ENCODE measurements around the gene YEATS4.

The YEATS4 gene

DNA sequence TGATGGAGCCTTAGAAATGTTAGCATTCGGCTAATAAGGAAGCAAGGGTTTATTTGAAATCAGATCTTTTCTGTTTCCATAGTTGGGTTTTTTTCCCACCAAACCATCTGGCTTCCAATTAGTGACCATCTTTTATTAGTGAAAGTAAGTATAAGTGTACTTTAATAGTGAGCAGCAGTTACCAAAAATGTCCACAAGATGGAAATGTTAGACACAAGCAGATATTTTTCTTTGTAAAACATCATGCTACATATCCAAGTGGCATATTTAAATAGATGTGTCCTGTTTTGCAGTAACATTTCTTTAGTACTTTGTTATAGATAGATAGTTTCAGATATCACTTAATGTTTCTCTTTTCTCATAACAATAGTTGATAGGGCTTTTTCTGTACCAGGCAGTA lies 28.8 kb downstream of the YEATS4 start:
- POLR2A ChIA-PET = interaction anchor here (0.5 kb wide), 1 partner anchor 156 kb away, joined by 4 read pairs; no protein-coding TSS in a partner anchor
- peak; percentile 55 to 75 (median 74) for DNase-seq
- Histone ChIP-seq H3K27me3 (replicated peaks in 2 of 5; ENCODE audit: control insufficient read depth in 4 of 5, insufficient read depth in 5 of 5, low read length in 4 of 5) (no peaks in the 10 kb centered on the region), H3K4me3 (ENCODE audit: control insufficient read depth in 1 of 7, extremely low read depth in 1 of 7, insufficient read depth in 4 of 7, low read depth in 2 of 7, low read length in 6 of 7) (no peak overlapping the region), H3K4me1 (ENCODE audit: control extremely low read depth in 1 of 4, control insufficient read depth in 4 of 4, insufficient read depth in 4 of 4, low read length in 3 of 4) (no peaks in the 10 kb centered on the region), H3K27ac (ENCODE audit: insufficient read depth in 1 of 2, low read depth in 1 of 2, low read length in 2 of 2, poor library complexity in 1 of 2, severe bottlenecking in 2 of 2) (no peak overlapping the region), H3K9me3 (ENCODE audit: control extremely low read depth in 1 of 5, control insufficient read depth in 4 of 5, insufficient read depth in 2 of 5, low read depth in 1 of 5, low read length in 4 of 5) (no peaks in the 10 kb centered on the region), H3K36me3 (ENCODE audit: control insufficient read depth in 4 of 4, insufficient read depth in 4 of 4, low read length in 3 of 4) (peaks cover 9 to 22% (median 15%) of the 10 kb centered on the region in 4 experiments)
- WGBS (ENCODE audit: insufficient coverage) = 100% methylated on average over 1 of the region's 1 CpG
- CTCF ChIA-PET = interaction anchor here (0.8 to 10.4 kb wide), 6 partner anchors 9 to 230 kb away, joined by 3 to 71 read pairs (median 4); partner anchors contain the start of gene LRRC10

DNA sequence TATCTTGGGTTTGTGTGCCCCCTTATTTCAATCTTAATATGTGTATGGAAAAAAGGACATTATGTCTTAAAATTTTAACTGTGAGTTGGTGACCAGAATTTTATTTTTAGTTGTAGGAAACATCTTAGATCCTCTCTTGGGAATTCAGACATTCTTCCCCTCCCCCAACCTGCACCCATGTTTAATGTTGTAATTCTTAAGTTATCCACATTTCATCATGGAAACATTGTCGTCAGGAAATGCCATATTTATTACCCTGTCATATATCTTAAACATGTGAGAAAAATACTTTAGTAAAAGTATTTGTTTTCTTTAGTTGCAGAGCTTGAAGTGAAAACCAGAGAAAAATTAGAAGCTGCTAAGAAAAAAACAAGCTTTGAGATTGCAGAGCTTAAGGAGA lies 30.3 kb downstream of the YEATS4 start:
- no peak overlapping the region for H3K27ac ChIP-seq (ENCODE audit: insufficient read depth in 1 of 2, low read depth in 1 of 2, low read length in 2 of 2, poor library complexity in 1 of 2, severe bottlenecking in 2 of 2)
- POLR2A ChIA-PET = no interaction called here

DNA sequence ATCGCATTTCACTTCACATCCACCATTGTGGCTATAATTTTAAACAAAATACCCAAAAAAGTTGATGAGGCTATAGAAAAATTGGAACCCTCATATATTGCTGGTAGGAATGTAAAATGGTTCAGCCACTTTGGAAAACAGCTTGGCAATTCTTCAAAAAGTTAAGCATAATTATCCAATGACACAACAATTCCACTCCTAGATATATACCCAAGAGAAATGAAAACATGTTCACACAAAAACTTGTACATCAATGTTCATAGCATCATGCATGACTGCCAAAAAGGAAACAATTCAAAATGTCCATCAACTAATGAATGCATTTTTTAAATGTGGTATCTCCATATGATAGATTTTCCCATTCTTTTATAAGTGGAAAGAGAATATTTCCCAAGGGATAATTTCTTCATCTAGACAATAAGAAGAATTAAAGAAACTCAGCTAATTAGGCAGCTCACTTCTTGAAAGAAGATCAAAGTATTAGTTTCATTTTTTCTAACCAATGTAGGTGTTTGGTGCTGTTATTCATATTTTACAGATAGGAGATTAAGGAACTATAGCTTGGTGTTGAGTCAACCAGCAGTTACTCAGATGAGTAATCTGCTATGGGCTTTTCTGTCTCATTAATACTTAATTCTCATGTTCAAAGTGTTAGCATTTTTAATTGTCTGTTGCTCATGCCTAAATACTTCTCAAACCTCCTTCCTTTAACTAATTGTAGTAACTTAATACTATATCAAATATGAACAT lies 32.8 kb downstream of the YEATS4 start:
- Histone ChIP-seq H3K27ac (ENCODE audit: insufficient read depth in 1 of 2, low read depth in 1 of 2, low read length in 2 of 2, poor library complexity in 1 of 2, severe bottlenecking in 2 of 2) (no peak overlapping the region), H3K36me3 (ENCODE audit: control insufficient read depth in 4 of 4, insufficient read depth in 4 of 4, low read length in 3 of 4) (peaks cover 6 to 28% (median 17%) of the 10 kb centered on the region in 4 experiments), H3K4me1 (ENCODE audit: control extremely low read depth in 1 of 4, control insufficient read depth in 4 of 4, insufficient read depth in 4 of 4, low read length in 3 of 4) (no peaks in the 10 kb centered on the region), H3K27me3 (replicated peaks in 2 of 5; ENCODE audit: control insufficient read depth in 4 of 5, insufficient read depth in 5 of 5, low read length in 4 of 5) (no peaks in the 10 kb centered on the region), H3K4me3 (ENCODE audit: control insufficient read depth in 1 of 7, extremely low read depth in 1 of 7, insufficient read depth in 4 of 7, low read depth in 2 of 7, low read length in 6 of 7) (no peak overlapping the region), H3K9me3 (ENCODE audit: control extremely low read depth in 1 of 5, control insufficient read depth in 4 of 5, insufficient read depth in 2 of 5, low read depth in 1 of 5, low read length in 4 of 5) (peaks cover 0 to 8% (median 3%) of the 10 kb centered on the region in 5 experiments)
- ChIA-PET CTCF (interaction anchor here (0.7 to 10.4 kb wide), 2 partner anchors 9 to 179 kb away, joined by 5 to 71 read pairs; no protein-coding TSS in a partner anchor), POLR2A (no interaction called here)
- DNase-seq = no peak
- no CpG with 5 or more reads among the region's 1 CpG for WGBS (ENCODE audit: insufficient coverage)

More for the DNA sequence above, 30.3 kb downstream of the YEATS4 start:
- Histone ChIP-seq H3K9me3 (ENCODE audit: control extremely low read depth in 1 of 5, control insufficient read depth in 4 of 5, insufficient read depth in 2 of 5, low read depth in 1 of 5, low read length in 4 of 5) (no peaks in the 10 kb centered on the region), H3K27me3 (replicated peaks in 2 of 5; ENCODE audit: control insufficient read depth in 4 of 5, insufficient read depth in 5 of 5, low read length in 4 of 5) (no peaks in the 10 kb centered on the region), H3K36me3 (ENCODE audit: control insufficient read depth in 4 of 4, insufficient read depth in 4 of 4, low read length in 3 of 4) (peaks cover 8 to 24% (median 14%) of the 10 kb centered on the region in 4 experiments), H3K4me1 (ENCODE audit: control extremely low read depth in 1 of 4, control insufficient read depth in 4 of 4, insufficient read depth in 4 of 4, low read length in 3 of 4) (no peaks in the 10 kb centered on the region), H3K4me3 (ENCODE audit: control insufficient read depth in 1 of 7, extremely low read depth in 1 of 7, insufficient read depth in 4 of 7, low read depth in 2 of 7, low read length in 6 of 7) (no peak overlapping the region)
- WGBS (ENCODE audit: insufficient coverage) = no CpG with 5 or more reads among the region's 1 CpG
- no peak for DNase-seq
- CTCF ChIA-PET = interaction anchor here (0.8 to 10.4 kb wide), 3 partner anchors 32 to 181 kb away, joined by 5 to 71 read pairs (median 14); no protein-coding TSS in a partner anchor

DNA sequence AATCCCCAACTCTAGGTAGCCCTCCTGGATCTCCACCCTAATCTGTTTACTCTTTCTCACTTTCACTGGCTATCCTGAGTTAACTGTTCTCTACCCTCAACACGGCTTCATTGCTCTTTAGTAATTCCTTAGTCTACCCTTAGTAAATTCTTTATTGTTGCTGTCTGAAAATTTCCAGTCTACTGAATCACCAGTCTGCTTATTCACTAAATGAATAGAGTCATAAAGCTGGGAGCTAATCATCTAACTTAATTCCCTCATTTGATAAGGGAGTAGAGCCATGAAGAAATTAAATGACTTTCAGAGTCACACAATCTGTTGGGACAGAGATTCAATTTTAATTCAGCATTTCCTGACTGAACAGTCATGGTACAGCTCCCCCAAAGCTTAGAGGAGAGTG lies 36.5 kb downstream of the YEATS4 start:
- H3K27me3 ChIP-seq (replicated peaks in 2 of 5; ENCODE audit: control insufficient read depth in 4 of 5, insufficient read depth in 5 of 5, low read length in 4 of 5) = no peaks in the 10 kb centered on the region
- H3K36me3 ChIP-seq (ENCODE audit: control insufficient read depth in 4 of 4, insufficient read depth in 4 of 4, low read length in 3 of 4) = peaks cover 5 to 19% (median 13%) of the 10 kb centered on the region in 4 experiments
- H3K4me1 ChIP-seq (ENCODE audit: control extremely low read depth in 1 of 4, control insufficient read depth in 4 of 4, insufficient read depth in 4 of 4, low read length in 3 of 4) = no peaks in the 10 kb centered on the region
- no peak overlapping the region for H3K4me3 ChIP-seq (ENCODE audit: control insufficient read depth in 1 of 7, extremely low read depth in 1 of 7, insufficient read depth in 4 of 7, low read depth in 2 of 7, low read length in 6 of 7)
- CTCF ChIA-PET = no interaction called here
- 83% methylated on average over 1 of the region's 1 CpG for WGBS (ENCODE audit: insufficient coverage)
- H3K27ac ChIP-seq (ENCODE audit: insufficient read depth in 1 of 2, low read depth in 1 of 2, low read length in 2 of 2, poor library complexity in 1 of 2, severe bottlenecking in 2 of 2) = no peak overlapping the region
- H3K9me3 ChIP-seq (ENCODE audit: control extremely low read depth in 1 of 5, control insufficient read depth in 4 of 5, insufficient read depth in 2 of 5, low read depth in 1 of 5, low read length in 4 of 5) = peaks cover 0 to 9% (median 5%) of the 10 kb centered on the region in 5 experiments
- no peak for DNase-seq
- POLR2A ChIA-PET = no interaction called here

DNA sequence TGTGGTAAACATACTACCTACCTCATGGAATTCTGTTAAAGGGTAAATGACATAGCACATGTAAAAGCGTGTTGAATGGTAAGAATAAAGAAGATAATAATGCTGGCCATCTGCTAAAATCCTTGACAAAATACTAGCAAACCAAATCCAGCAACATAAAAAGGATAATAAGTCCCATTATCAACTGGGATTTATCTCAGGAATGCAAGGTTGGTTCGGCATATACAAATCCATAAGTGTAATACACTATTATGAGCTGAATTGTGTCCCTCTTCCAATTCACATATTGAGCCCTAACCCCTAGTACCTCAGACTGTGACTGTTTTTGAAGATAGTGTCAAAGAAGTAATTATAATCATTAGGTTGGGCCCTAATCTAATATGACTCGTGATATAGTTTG lies 37.4 kb downstream of the YEATS4 start:
- H3K27me3 ChIP-seq (replicated peaks in 2 of 5; ENCODE audit: control insufficient read depth in 4 of 5, insufficient read depth in 5 of 5, low read length in 4 of 5) = no peaks in the 10 kb centered on the region
- POLR2A ChIA-PET = no interaction called here

DNA sequence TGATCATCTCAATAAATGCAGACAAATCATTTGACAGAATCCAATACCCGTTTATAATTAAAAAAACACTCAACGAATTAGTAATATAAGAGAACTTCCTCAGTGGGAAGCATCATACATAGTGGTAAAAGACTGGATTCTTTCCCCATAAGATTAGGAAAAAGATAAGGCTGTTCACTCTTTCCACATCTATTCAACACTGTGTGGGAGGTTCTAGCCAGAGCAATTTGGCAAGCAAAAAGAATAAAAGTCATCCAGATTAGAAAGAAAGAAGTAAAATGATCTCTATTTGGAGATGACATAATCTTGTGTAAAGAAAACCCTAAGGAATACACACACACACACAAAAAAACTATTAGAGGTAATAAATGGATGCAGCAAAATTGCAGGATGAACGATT lies 38.4 kb downstream of the YEATS4 start:
- ChIA-PET POLR2A (no interaction called here), CTCF (no interaction called here)
- DNase-seq = no peak
- Histone ChIP-seq H3K27me3 (replicated peaks in 2 of 5; ENCODE audit: control insufficient read depth in 4 of 5, insufficient read depth in 5 of 5, low read length in 4 of 5) (no peaks in the 10 kb centered on the region), H3K36me3 (ENCODE audit: control insufficient read depth in 4 of 4, insufficient read depth in 4 of 4, low read length in 3 of 4) (peaks cover 3 to 11% (median 6%) of the 10 kb centered on the region in 4 experiments), H3K4me3 (ENCODE audit: control insufficient read depth in 1 of 7, extremely low read depth in 1 of 7, insufficient read depth in 4 of 7, low read depth in 2 of 7, low read length in 6 of 7) (no peak overlapping the region), H3K27ac (ENCODE audit: insufficient read depth in 1 of 2, low read depth in 1 of 2, low read length in 2 of 2, poor library complexity in 1 of 2, severe bottlenecking in 2 of 2) (no peak overlapping the region), H3K9me3 (ENCODE audit: control extremely low read depth in 1 of 5, control insufficient read depth in 4 of 5, insufficient read depth in 2 of 5, low read depth in 1 of 5, low read length in 4 of 5) (peaks cover 0 to 9% (median 5%) of the 10 kb centered on the region in 5 experiments), H3K4me1 (ENCODE audit: control extremely low read depth in 1 of 4, control insufficient read depth in 4 of 4, insufficient read depth in 4 of 4, low read length in 3 of 4) (no peaks in the 10 kb centered on the region)
- 100% methylated on average over 1 of the region's 3 CpGs for WGBS (ENCODE audit: insufficient coverage)

More for the DNA sequence above, 37.4 kb downstream of the YEATS4 start:
- Histone ChIP-seq H3K4me3 (ENCODE audit: control insufficient read depth in 1 of 7, extremely low read depth in 1 of 7, insufficient read depth in 4 of 7, low read depth in 2 of 7, low read length in 6 of 7) (no peak overlapping the region), H3K4me1 (ENCODE audit: control extremely low read depth in 1 of 4, control insufficient read depth in 4 of 4, insufficient read depth in 4 of 4, low read length in 3 of 4) (no peaks in the 10 kb centered on the region), H3K36me3 (ENCODE audit: control insufficient read depth in 4 of 4, insufficient read depth in 4 of 4, low read length in 3 of 4) (peaks cover 4 to 11% (median 7%) of the 10 kb centered on the region in 4 experiments), H3K27ac (ENCODE audit: insufficient read depth in 1 of 2, low read depth in 1 of 2, low read length in 2 of 2, poor library complexity in 1 of 2, severe bottlenecking in 2 of 2) (no peak overlapping the region), H3K9me3 (ENCODE audit: control extremely low read depth in 1 of 5, control insufficient read depth in 4 of 5, insufficient read depth in 2 of 5, low read depth in 1 of 5, low read length in 4 of 5) (peaks cover 0 to 9% (median 5%) of the 10 kb centered on the region in 5 experiments)
- CTCF ChIA-PET = no interaction called here
- no peak for DNase-seq
- 100% methylated on average over 1 of the region's 3 CpGs for WGBS (ENCODE audit: insufficient coverage)

DNA sequence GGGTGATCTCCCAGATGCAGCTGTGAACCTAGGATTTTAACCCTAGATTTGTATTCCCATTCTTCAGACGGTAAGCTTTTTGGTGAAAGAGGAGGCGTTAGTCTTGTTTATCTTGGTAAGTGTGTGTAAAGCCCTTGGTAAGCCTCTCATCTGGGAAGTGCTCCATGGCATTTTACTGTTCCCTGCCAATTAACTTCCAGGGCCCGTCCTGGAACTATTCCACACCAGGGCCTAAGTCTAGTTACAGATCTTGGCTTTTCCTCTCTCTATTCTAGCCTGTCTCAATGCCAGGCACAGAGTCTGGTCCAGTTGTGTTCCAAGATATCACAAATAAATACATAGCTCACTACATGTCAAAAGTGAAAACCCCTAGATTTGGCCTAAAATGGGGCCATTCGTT lies 42.4 kb downstream of the YEATS4 start:
- Histone ChIP-seq H3K4me1 (ENCODE audit: control extremely low read depth in 1 of 4, control insufficient read depth in 4 of 4, insufficient read depth in 4 of 4, low read length in 3 of 4) (no peaks in the 10 kb centered on the region), H3K36me3 (ENCODE audit: control insufficient read depth in 4 of 4, insufficient read depth in 4 of 4, low read length in 3 of 4) (peaks cover 3 to 6% (median 4%) of the 10 kb centered on the region in 4 experiments), H3K27ac (ENCODE audit: insufficient read depth in 1 of 2, low read depth in 1 of 2, low read length in 2 of 2, poor library complexity in 1 of 2, severe bottlenecking in 2 of 2) (no peak overlapping the region), H3K9me3 (ENCODE audit: control extremely low read depth in 1 of 5, control insufficient read depth in 4 of 5, insufficient read depth in 2 of 5, low read depth in 1 of 5, low read length in 4 of 5) (peaks cover 0 to 6% (median 4%) of the 10 kb centered on the region in 5 experiments), H3K27me3 (replicated peaks in 2 of 5; ENCODE audit: control insufficient read depth in 4 of 5, insufficient read depth in 5 of 5, low read length in 4 of 5) (no peaks in the 10 kb centered on the region), H3K4me3 (ENCODE audit: control insufficient read depth in 1 of 7, extremely low read depth in 1 of 7, insufficient read depth in 4 of 7, low read depth in 2 of 7, low read length in 6 of 7) (no peak overlapping the region)
- no peak for DNase-seq
- WGBS (ENCODE audit: insufficient coverage) = 100% methylated on average over 1 of the region's 4 CpGs
- POLR2A ChIA-PET = no interaction called here
- CTCF ChIA-PET = interaction anchor here (0.7 to 1.4 kb wide), 4 partner anchors 10 to 169 kb away, joined by 3 to 5 read pairs (median 4); no protein-coding TSS in a partner anchor

Data from common myeloid progenitor, CD34-positive (primary cell).